Peyer's patch (tissue), 4 donors: ENCODE results near the gene IKZF3. TPM values are rescaled to one million over a fixed set of nuclear protein-coding genes. Genes with fewer than 3 reads are reported as not detected.

Experiments used
- DNase-seq, 3 donors: peaks; one replicate each; pipeline ENCODE4 v3.0.0-alpha.2; 2017 to 2019
- H3K27ac ChIP-seq, 4 donors: fragments of 200-600 bp; sonication (generic); one replicate each; pipeline ENCODE4 v1.5.1; 2016 to 2019
- H3K27me3 ChIP-seq, 2 donors: fragments of 200-600 bp; sonication (generic); one replicate each; pipeline ENCODE4 v1.5.1; 2019
- H3K36me3 ChIP-seq, 3 donors: fragments of 200-600 bp; sonication (generic); one replicate each; pipeline ENCODE4 v1.5.1; 2016 to 2019
- H3K4me1 ChIP-seq, 4 donors: fragments of 200-600 bp; sonication (generic); one replicate each; pipeline ENCODE4 v1.5.1; 2016 to 2019
- H3K4me3 ChIP-seq, 4 donors: fragments of 200-600 bp; sonication (generic); 1 replicate in 3 of 4; 2 replicates in 1 of 4; pipeline ENCODE4 v1.5.1; 2016 to 2019; ENCODE audit warnings: mild to moderate bottlenecking in 1 of 4
- H3K9me3 ChIP-seq, 4 donors: fragments of 200-600 bp; sonication (generic); one replicate each; pipeline ENCODE4 v1.5.1; 2016 to 2019; ENCODE audit warnings: mild to moderate bottlenecking in 1 of 4
- CTCF ChIP-seq, 6 experiments: fragments of 450-650 bp in 4 of 6; fragments of 200-600 bp in 2 of 6; sonication (generic) in 1 of 6; IDR thresholded peaks; one replicate each; pipeline ENCODE4 v1.5.1; 2017 to 2019; ENCODE audit warnings: antibody characterized with exemption in 6 of 6, mild to moderate bottlenecking in 3 of 6, moderate library complexity in 1 of 6
- POLR2A ChIP-seq, 2 donors: fragments of 450-650 bp; IDR thresholded peaks; one replicate each; pipeline ENCODE4 v1.5.1; 2017; ENCODE audit warnings: antibody characterized with exemption in 2 of 2, mild to moderate bottlenecking in 2 of 2, moderate library complexity in 2 of 2
- total RNA-seq, 4 donors: library from RNA; depleted of rRNA; stranded (reverse); fragments of >200 nt; gene quantifications; one replicate each; pipeline ENCODE4 v1.1.0, GENCODE V29; 2016

Gene IKZF3
- total RNA-seq, 4 donors from 2014 or later: 5.4 to 45.4 (median 7.0) TPM

GRCh38 chr17:39792526-39793221, 71.4 kb downstream of the IKZF3 start:
- peak overlapping the region; percentile 5 to 72 (median 26) for H3K27ac ChIP-seq
- H3K9me3 ChIP-seq: no peaks in the 10 kb centered on the region
- no peaks in the 10 kb centered on the region for H3K27me3 ChIP-seq
- no peak overlapping the region for H3K4me3 ChIP-seq
- peaks cover 0 to 16% (median 7%) of the 10 kb centered on the region in 4 donors for H3K4me1 ChIP-seq
- TF ChIP-seq POLR2A (IDR thresholded peaks at IDR 0.05) (no peak), CTCF (IDR thresholded peaks at IDR 0.05) (no peak)
- no peak for DNase-seq
- no peaks in the 10 kb centered on the region for H3K36me3 ChIP-seq

- H3K9me3 ChIP-seq: no peaks in the 10 kb centered on the region
These were observed 72.8 kb downstream of the IKZF3 start for GRCh38 chr17:39791111-39791992.

DNA sequence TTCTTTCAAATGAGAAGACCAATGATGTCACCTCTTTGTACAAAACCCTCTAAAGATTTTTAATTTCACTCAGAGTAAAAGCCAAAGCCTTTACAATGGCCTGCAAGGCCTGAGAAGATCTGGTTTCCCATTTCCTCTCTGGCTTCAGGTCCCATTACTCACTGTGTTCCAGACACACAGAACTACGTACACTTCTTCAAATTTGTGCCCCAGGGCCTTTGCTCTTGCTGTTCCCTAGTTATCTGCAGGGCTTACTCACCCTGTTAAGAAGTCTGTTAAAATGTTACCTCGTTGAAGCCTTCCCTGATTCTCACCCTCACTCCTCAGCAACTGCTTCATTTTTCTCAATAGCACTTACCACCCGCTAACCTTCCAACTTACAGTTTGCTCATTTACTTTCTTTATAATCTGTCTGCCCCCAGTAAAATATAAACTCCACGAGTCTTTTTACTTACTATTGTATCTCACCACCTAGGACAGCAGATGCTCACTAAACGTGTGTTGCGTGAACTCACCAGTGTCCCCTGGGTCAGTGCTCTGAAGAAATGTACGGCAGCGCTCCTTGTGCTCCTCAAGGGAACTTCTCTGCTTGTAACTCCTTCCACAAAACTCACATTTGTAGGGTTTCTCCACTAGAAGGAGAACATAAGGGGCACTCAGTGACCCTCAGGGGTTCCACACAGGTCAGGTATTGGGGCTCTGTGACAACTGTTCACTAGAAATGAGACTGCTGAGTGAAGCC, 76.2 kb downstream of the IKZF3 start:
- H3K4me1 ChIP-seq: peaks cover 0 to 4% (median 0%) of the 10 kb centered on the region in 4 donors
- no peaks in the 10 kb centered on the region for H3K36me3 ChIP-seq
- TF ChIP-seq CTCF (IDR thresholded peaks at IDR 0.05): no peak
- no peak for TF ChIP-seq POLR2A (IDR thresholded peaks at IDR 0.05)
- H3K4me3 ChIP-seq: no peak overlapping the region
- H3K9me3 ChIP-seq: no peaks in the 10 kb centered on the region
- H3K27me3 ChIP-seq: no peaks in the 10 kb centered on the region
- no peak overlapping the region for H3K27ac ChIP-seq
- no peak for DNase-seq

More at GRCh38 chr17:39791111-39791992, 72.8 kb downstream of the IKZF3 start:
- TF ChIP-seq POLR2A (IDR thresholded peaks at IDR 0.05): no peak
- no peak for TF ChIP-seq CTCF (IDR thresholded peaks at IDR 0.05)
- no peak for DNase-seq
- Histone ChIP-seq H3K36me3 (no peaks in the 10 kb centered on the region), H3K4me1 (peaks cover 0 to 16% (median 7%) of the 10 kb centered on the region in 4 donors), H3K27ac (peak overlapping the region in 1 of 4 donors; percentile 47), H3K27me3 (no peaks in the 10 kb centered on the region), H3K4me3 (no peak overlapping the region)

DNA sequence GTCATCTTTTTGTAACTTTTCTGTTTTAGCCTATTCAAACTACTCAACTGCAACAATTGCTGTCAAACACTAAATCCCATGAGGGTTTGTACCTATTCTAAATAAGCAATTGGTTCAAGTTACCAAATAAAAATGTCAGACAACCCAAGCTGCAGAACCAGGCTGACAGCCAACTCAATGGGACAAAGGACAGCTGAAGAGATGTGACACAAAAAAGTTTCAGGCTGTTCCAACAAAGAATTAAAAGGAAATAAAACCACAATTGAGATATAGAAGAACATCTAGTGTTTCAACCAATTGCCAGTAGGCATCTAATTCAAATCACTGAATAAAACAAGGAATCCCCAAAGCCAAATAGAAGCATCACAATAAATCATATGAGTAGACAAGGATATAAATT, 77.1 kb downstream of the IKZF3 start:
- H3K27ac ChIP-seq: no peak overlapping the region
- no peaks in the 10 kb centered on the region for H3K9me3 ChIP-seq
- TF ChIP-seq POLR2A (IDR thresholded peaks at IDR 0.05) (no peak), CTCF (IDR thresholded peaks at IDR 0.05) (no peak)
- H3K27me3 ChIP-seq: no peaks in the 10 kb centered on the region
- DNase-seq: no peak
- no peaks in the 10 kb centered on the region for H3K36me3 ChIP-seq
- no peak overlapping the region for H3K4me3 ChIP-seq
- H3K4me1 ChIP-seq: peaks cover 0 to 4% (median 0%) of the 10 kb centered on the region in 4 donors

DNA sequence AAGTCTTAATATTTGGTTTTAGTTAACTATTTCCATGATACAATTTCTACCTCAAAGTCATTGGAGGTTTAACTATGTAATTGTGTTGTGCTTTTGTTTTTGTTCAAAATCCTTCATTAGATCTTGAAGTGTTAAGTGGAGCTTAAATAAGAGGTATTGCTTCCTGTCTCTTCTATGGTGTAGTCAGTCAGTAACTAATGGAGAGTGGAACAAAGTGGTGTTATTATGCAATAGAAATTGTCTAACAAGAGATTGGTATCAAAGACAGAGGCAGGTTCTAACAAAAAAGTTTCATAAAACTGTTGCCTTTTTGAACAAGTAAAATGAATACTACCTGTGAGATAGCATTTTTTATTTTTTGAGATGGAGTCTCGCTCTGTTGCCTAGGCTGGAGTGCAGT, 81.1 kb downstream of the IKZF3 start:
- TF ChIP-seq POLR2A (IDR thresholded peaks at IDR 0.05) (no peak), CTCF (IDR thresholded peaks at IDR 0.05) (no peak)
- no peak overlapping the region for H3K27ac ChIP-seq
- no peaks in the 10 kb centered on the region for H3K9me3 ChIP-seq
- H3K36me3 ChIP-seq: no peaks in the 10 kb centered on the region
- H3K4me1 ChIP-seq: peaks cover 0 to 11% (median 0%) of the 10 kb centered on the region in 4 donors
- H3K27me3 ChIP-seq: no peaks in the 10 kb centered on the region
- no peak for DNase-seq
- H3K4me3 ChIP-seq: no peak overlapping the region
